Measurements from ENCODE around the gene C1QB. TPM values are rescaled to one million over a fixed set of nuclear protein-coding genes. Genes with fewer than 3 reads are reported as not detected.

C1QB gene
- total and polyA plus RNA-seq, 2 of the 8 experiments (the other 6 are each of a cell fraction or from before 2014, with no cell fraction given) = not detected

DNA sequence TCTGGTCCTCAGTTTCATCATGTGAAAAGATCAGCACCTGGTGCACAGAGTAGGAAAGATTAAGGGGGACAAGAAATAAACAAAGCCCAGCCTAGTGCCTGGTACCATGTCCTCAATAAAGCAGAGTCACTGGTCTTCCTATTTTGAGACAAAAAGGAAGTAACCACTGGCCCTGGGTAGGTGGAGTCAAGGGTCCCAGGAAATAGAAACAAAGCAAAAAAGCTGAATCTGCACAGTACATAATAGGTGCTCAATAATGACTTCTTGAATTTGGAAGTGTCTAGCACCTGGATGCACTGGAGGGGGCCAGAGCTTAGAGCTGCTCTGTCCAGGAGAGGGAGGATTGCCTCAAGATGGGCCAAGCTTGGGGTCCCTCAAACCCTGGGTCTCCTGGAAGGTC is 55.7 kb downstream of the C1QB start:
- no peak for FAIRE-seq
- TF ChIP-seq CTBP2 (IDR thresholded peaks at IDR 0.05; ENCODE audit: borderline replicate concordance, insufficient read depth, insufficient read length, low read length) (no peak), RFX5 (IDR thresholded peaks at IDR 0.05; ENCODE audit: borderline replicate concordance, low read depth, low read length) (no peak), GABPA (IDR thresholded peaks at IDR 0.05; ENCODE audit: borderline replicate concordance, insufficient read depth, low read length) (no peak), SP1 (IDR thresholded peaks at IDR 0.05; ENCODE audit: low read depth, low read length) (no peak), MAFK (IDR thresholded peaks at IDR 0.05; ENCODE audit: low read depth, low read length) (no peak), TAF1 (IDR thresholded peaks at IDR 0.05; ENCODE audit: low read depth, low read length) (no peak), SIX5 (IDR thresholded peaks at IDR 0.05; ENCODE audit: low read depth, low read length) (no peak), BACH1 (IDR thresholded peaks at IDR 0.05; ENCODE audit: low read length) (no peak), POLR2A (IDR thresholded peaks at IDR 0.05; ENCODE audit: control extremely low read depth in 1 of 2, low read depth in 2 of 2, low read length in 2 of 2) (no peak), RBBP5 (IDR thresholded peaks at IDR 0.05; ENCODE audit: borderline replicate concordance, low read depth, low read length) (no peak), HDAC2 (IDR thresholded peaks at IDR 0.05; ENCODE audit: borderline replicate concordance in 1 of 2, low read depth in 2 of 2, low read length in 2 of 2) (no peak), NANOG (IDR thresholded peaks at IDR 0.05; ENCODE audit: insufficient read depth, low read depth, low read length, poor library complexity, severe bottlenecking) (no peak), POLR2AphosphoS5 (IDR thresholded peaks at IDR 0.05; ENCODE audit: low read depth, low read length) (no peak), JUND (IDR thresholded peaks at IDR 0.05; ENCODE audit: low read length) (no peak)
- TF ChIP-seq, protein P1, sequence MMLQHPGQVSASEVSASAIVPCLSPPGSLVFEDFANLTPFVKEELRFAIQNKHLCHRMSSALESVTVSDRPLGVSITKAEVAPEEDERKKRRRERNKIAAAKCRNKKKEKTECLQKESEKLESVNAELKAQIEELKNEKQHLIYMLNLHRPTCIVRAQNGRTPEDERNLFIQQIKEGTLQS (IDR thresholded peaks at IDR 0.05; ENCODE audit: insufficient read depth, low read depth, low read length) = no peak

More for the DNA sequence above, 55.7 kb downstream of the C1QB start:
- Histone ChIP-seq H4K8ac (ENCODE audit: extremely low read depth, insufficient read depth, low read length) (no peak overlapping the region), H3K18ac (ENCODE audit: extremely low read depth, low read length) (no peak overlapping the region), H4K20me1 (replicated peaks in 1 of 2; ENCODE audit: control insufficient read depth in 1 of 2, insufficient read depth in 2 of 2, low read length in 2 of 2) (peaks cover 5 to 6% of the 10 kb centered on the region in 2 experiments), H3K27me3 (replicated peaks in 1 of 4; ENCODE audit: control insufficient read depth in 3 of 4, extremely low read depth in 1 of 4, insufficient read depth in 3 of 4, low read length in 3 of 4) (peaks cover 7 to 24% (median 15%) of the 10 kb centered on the region in 4 experiments), H3K14ac (ENCODE audit: insufficient read length) (no peak overlapping the region), H3K23me2 (ENCODE audit: low read depth, low read length) (peaks cover 4% of the 10 kb centered on the region; the same call in 1 of the 2 replicates), H3K27ac (ENCODE audit: low read depth, low read length) (no peak overlapping the region), H3K9ac (replicated peaks in 1 of 4; ENCODE audit: extremely low read depth in 1 of 4, low read depth in 3 of 4, low read length in 3 of 4) (no peak overlapping the region), H2AK5ac (ENCODE audit: low read depth, low read length) (no peak overlapping the region), H3K4me2 (ENCODE audit: insufficient read depth in 1 of 2, low read depth in 2 of 2, low read length in 2 of 2) (no peak overlapping the region), H3K36me3 (ENCODE audit: control insufficient read depth in 2 of 4, insufficient read depth in 4 of 4, low read length in 3 of 4) (no peaks in the 10 kb centered on the region), H3K9me3 (ENCODE audit: insufficient read depth in 2 of 2, low read depth in 1 of 2, low read length in 1 of 2) (no peaks in the 10 kb centered on the region), H3K4me3 (ENCODE audit: extremely low read depth in 1 of 4, insufficient read depth in 2 of 4, low read depth in 3 of 4, low read length in 4 of 4) (no peak overlapping the region), H2BK5ac (ENCODE audit: low read depth, low read length) (no peak overlapping the region), H2BK120ac (replicated peaks; ENCODE audit: low read depth, low read length) (no peak overlapping the region), H4K91ac (replicated peaks; ENCODE audit: insufficient read length, low read length) (no peak overlapping the region), H4K5ac (ENCODE audit: insufficient read length, low read depth, low read length) (no peak overlapping the region), H3K79me1 (ENCODE audit: low read depth, low read length) (no peaks in the 10 kb centered on the region), H3K23ac (ENCODE audit: insufficient read length) (no peak overlapping the region), H2BK20ac (ENCODE audit: low read length) (no peak overlapping the region), H2BK15ac (ENCODE audit: low read length) (no peak overlapping the region), H2BK12ac (ENCODE audit: low read depth, low read length) (no peak overlapping the region), H2AFZ (ENCODE audit: low read length) (no peak overlapping the region), H3K79me2 (ENCODE audit: control insufficient read depth in 1 of 2, insufficient read depth in 2 of 2, low read length in 2 of 2) (no peaks in the 10 kb centered on the region), H3K4me1 (replicated peaks in 1 of 4; ENCODE audit: control insufficient read depth in 3 of 4, insufficient read depth in 4 of 4, low read length in 3 of 4) (peaks cover 0 to 6% (median 2%) of the 10 kb centered on the region in 4 experiments; a peak in 4 of 7 replicates), H3K56ac (replicated peaks; ENCODE audit: insufficient read length, low read depth, low read length) (no peak overlapping the region), H3K4ac (replicated peaks; ENCODE audit: insufficient read length, low read depth, low read length) (no peak overlapping the region)
- no peak for DNase-seq (ENCODE audit: low read depth in 1 of 2, low spot score in 2 of 2)
- ChIA-PET POLR2A (ENCODE audit: partially characterized antibody) (interaction anchor here (0.7 to 1.5 kb wide), 2 partner anchors 77 to 82 kb away, joined by 3 read pairs; no protein-coding TSS in a partner anchor), CTCF (ENCODE audit: partially characterized antibody) (interaction anchor here (0.7 to 4.2 kb wide), 33 partner anchors 9 to 255 kb away, joined by 3 to 25 read pairs (median 5); no protein-coding TSS in a partner anchor)
